OCI-M2 (cell line): ENCODE data around the gene WDR6.
"Not testable (repeated sequence)": the region's sequence is repeated elsewhere in the genome, so short reads cannot be mapped to it uniquely, and the experiment has no call there.

Experiments
- DNase-seq: peaks from one replicate; lab custom pipeline; 2025; ENCODE audit not compliant: unreplicated experiment; lab: John Stamatoyannopoulos, UW

The WDR6 gene

GRCh38 chr3:48991851-48992545 lies 15.2 kb upstream of the WDR6 start:
- DNase-seq, result no peak

- DNase-seq, result no peak
These were observed 13.4 kb upstream of the WDR6 start for GRCh38 chr3:48993834-48994233.

- no peak for DNase-seq
These were observed 10.6 kb upstream of the WDR6 start for GRCh38 chr3:48996640-48997039.

GRCh38 chr3:48997102-48997635 lies 10.0 kb upstream of the WDR6 start:
- no peak for DNase-seq

- no peak for DNase-seq
These were observed 9.2 kb upstream of the WDR6 start for GRCh38 chr3:48997714-48998637.

GRCh38 chr3:48999085-48999858 lies 7.9 kb upstream of the WDR6 start:
- DNase-seq, result no peak

GRCh38 chr3:49001155-49001554 lies 6.0 kb upstream of the WDR6 start:
- DNase-seq, result no peak

GRCh38 chr3:49004352-49005302 lies 2.6 kb upstream of the WDR6 start:
- DNase-seq, result no peak

GRCh38 chr3:49005303-49005680 lies 1.9 kb upstream of the WDR6 start:
- no peak for DNase-seq

GRCh38 chr3:49005998-49006397 lies 1.2 kb upstream of the WDR6 start:
- no peak for DNase-seq

GRCh38 chr3:49006408-49007067 lies 653 bp upstream of the WDR6 start:
- no peak for DNase-seq

GRCh38 chr3:49007771-49008528 lies 759 bp downstream of the WDR6 start:
- DNase-seq, result peak; percentile 34

- not testable (repeated sequence) for DNase-seq
These were observed 1.4 kb downstream of the WDR6 start for GRCh38 chr3:49008627-49009026.

GRCh38 chr3:49009396-49009795 lies 2.2 kb downstream of the WDR6 start:
- no peak for DNase-seq

- no peak for DNase-seq
These were observed 5.3 kb downstream of the WDR6 start for GRCh38 chr3:49012441-49013017.

- DNase-seq, result no peak
These were observed 6.0 kb downstream of the WDR6 start for GRCh38 chr3:49013113-49013737.

- no peak for DNase-seq
These were observed 6.8 kb downstream of the WDR6 start for GRCh38 chr3:49013738-49014660.
